SKM-1 treated with dmso at 0.1 percent for 144 hours (cell line): ENCODE measurements around the gene FAM114A1.

ENCODE experiments used
- DNase-seq: peaks from one replicate; lab custom pipeline; 2025; ENCODE audit not compliant: unreplicated experiment; lab: John Stamatoyannopoulos, UW

FAM114A1 gene

GRCh38 chr4:38867478-38868058 is at the start of gene FAM114A1:
TSS of gene FAM114A1 (plus strand) at chr4:38867806. CDS start at chr4:38878079, 10,273 bp downstream.
- DNase-seq, result peak; percentile 51

GRCh38 chr4:38818441-38818976 is 49.1 kb upstream of the FAM114A1 start:
- no peak for DNase-seq

- no peak for DNase-seq
These were observed 48.0 kb upstream of the FAM114A1 start for GRCh38 chr4:38819569-38819968.

GRCh38 chr4:38820329-38821061 is 47.1 kb upstream of the FAM114A1 start:
- no peak for DNase-seq

GRCh38 chr4:38821739-38822138 is 45.9 kb upstream of the FAM114A1 start:
- no peak for DNase-seq

- DNase-seq, result no peak
These were observed 44.8 kb upstream of the FAM114A1 start for GRCh38 chr4:38822748-38823303.

- DNase-seq, result no peak
These were observed 43.8 kb upstream of the FAM114A1 start for GRCh38 chr4:38823766-38824165.

GRCh38 chr4:38829237-38829636 is 38.4 kb upstream of the FAM114A1 start:
- no peak for DNase-seq

- DNase-seq, result no peak
These were observed 36.0 kb upstream of the FAM114A1 start for GRCh38 chr4:38831653-38832052.

GRCh38 chr4:38832206-38832605 is 35.4 kb upstream of the FAM114A1 start:
- no peak for DNase-seq

- DNase-seq, result no peak
These were observed 34.7 kb upstream of the FAM114A1 start for GRCh38 chr4:38832624-38833528.

GRCh38 chr4:38834570-38834969 is 33.0 kb upstream of the FAM114A1 start:
- DNase-seq, result no peak

GRCh38 chr4:38837334-38837733 is 30.3 kb upstream of the FAM114A1 start:
- no peak for DNase-seq

- no peak for DNase-seq
These were observed 29.8 kb upstream of the FAM114A1 start for GRCh38 chr4:38837849-38838248.

GRCh38 chr4:38842994-38843393 is 24.6 kb upstream of the FAM114A1 start:
- no peak for DNase-seq

GRCh38 chr4:38846015-38846414 is 21.6 kb upstream of the FAM114A1 start:
- no peak for DNase-seq

GRCh38 chr4:38855466-38855865 is 12.1 kb upstream of the FAM114A1 start:
- DNase-seq, result no peak

GRCh38 chr4:38856046-38856445 is 11.6 kb upstream of the FAM114A1 start:
- peak; percentile 36 for DNase-seq

- DNase-seq, result peak; percentile 80
These were observed 10.9 kb upstream of the FAM114A1 start, which contains the start of gene TLR6 for GRCh38 chr4:38856524-38857337. TSS of gene TLR6 (minus strand) at chr4:38856817. CDS start at chr4:38829473, 27,344 bp downstream.
